Smooth muscle cell (in vitro differentiated cells): ENCODE data around the gene ZFYVE28. TPM values are rescaled to one million over a fixed set of nuclear protein-coding genes. Genes with fewer than 3 reads are reported as not detected.

ENCODE experiments used
- DNase-seq: peaks from one replicate; lab custom pipeline; 2025; ENCODE audit not compliant: unreplicated experiment; lab: John Stamatoyannopoulos, UW
- H2AFZ ChIP-seq: fragments of 200-600 bp; sonication (generic); 2 replicates; pipeline ENCODE4 v1.6.0; 2016; ENCODE audit warnings: antibody characterized with exemption, low read depth, mild to moderate bottlenecking
- H3F3A ChIP-seq: fragments of 200-600 bp; sonication (generic); 2 replicates; pipeline ENCODE4 v1.6.0; 2017; ENCODE audit warnings: antibody characterized with exemption, low read depth
- H3K27ac ChIP-seq: fragments of 200-600 bp; sonication (generic); 2 replicates; pipeline ENCODE4 v1.5.1; 2016; ENCODE audit warnings: low read depth, mild to moderate bottlenecking
- H3K27me3 ChIP-seq: fragments of 200-600 bp; sonication (generic); 2 replicates; pipeline ENCODE4 v1.6.1; 2016; ENCODE audit warnings: low read depth, mild to moderate bottlenecking
- H3K36me3 ChIP-seq: fragments of 200-600 bp; sonication (generic); 2 replicates; pipeline ENCODE4 v1.5.1; 2016; ENCODE audit warnings: low read depth
- H3K4me1 ChIP-seq: fragments of 200-600 bp; sonication (generic); 2 replicates; pipeline ENCODE4 v1.5.1; 2016; ENCODE audit warnings: low read depth
- H3K4me2 ChIP-seq: fragments of 200-600 bp; sonication (generic); 2 replicates; pipeline ENCODE4 v1.6.0; 2016; ENCODE audit warnings: mild to moderate bottlenecking
- H3K4me3 ChIP-seq: fragments of 200-600 bp; sonication (generic); 2 replicates; pipeline ENCODE4 v1.5.1; 2016; ENCODE audit warnings: mild to moderate bottlenecking
- H3K79me2 ChIP-seq: fragments of 200-600 bp; sonication (generic); 2 replicates; pipeline ENCODE4 v1.6.0; 2016; ENCODE audit warnings: low read depth, mild to moderate bottlenecking
- H3K9ac ChIP-seq: fragments of 200-600 bp; sonication (generic); 2 replicates; pipeline ENCODE4 v1.6.0; 2016; ENCODE audit warnings: low read depth
- H3K9me3 ChIP-seq: fragments of 200-600 bp; sonication (generic); replicated peaks from 2 replicates; pipeline ENCODE4 v1.5.1; 2016; ENCODE audit warnings: low read depth
- H4K20me1 ChIP-seq: fragments of 200-600 bp; sonication (generic); 2 replicates; pipeline ENCODE4 v1.6.0; 2016; ENCODE audit warnings: low read depth
- WGBS: methylation state at CpG from one replicate; pipeline ENCODE4 v1.1.7; 2016; ENCODE audit warnings: low lambda C conversion rate; 5-methylcytosine and 5-hydroxymethylcytosine counted together
- polyA plus RNA-seq: library from polyadenylated mRNA; unstranded; fragments of >200 nt; fragmentation: Nextera tagmentation; extraction: Ambion mirVana; gene quantifications from 2 replicates; pipeline ENCODE4 v1.2.1, GENCODE V29; 2016
- total RNA-seq: library from RNA; depleted of rRNA; stranded (reverse); fragments of >200 nt; gene quantifications from 2 replicates; pipeline ENCODE4 v1.2.3, GENCODE V29; 2014
- TF ChIP-seq, protein P1 (sequence below): fragments of 200-600 bp; sonication (generic); IDR thresholded peaks from 2 replicates; pipeline ENCODE4 v1.5.1; 2017; ENCODE audit warnings: borderline replicate concordance, mild to moderate bottlenecking, antibody characterized with exemption; ENCODE audit not compliant: insufficient read depth, poor library complexity, severe bottlenecking

The ZFYVE28 gene
- total and polyA plus RNA-seq, 2 experiments from 2014 or later: 0.22 TPM; not detected in 1

DNA sequence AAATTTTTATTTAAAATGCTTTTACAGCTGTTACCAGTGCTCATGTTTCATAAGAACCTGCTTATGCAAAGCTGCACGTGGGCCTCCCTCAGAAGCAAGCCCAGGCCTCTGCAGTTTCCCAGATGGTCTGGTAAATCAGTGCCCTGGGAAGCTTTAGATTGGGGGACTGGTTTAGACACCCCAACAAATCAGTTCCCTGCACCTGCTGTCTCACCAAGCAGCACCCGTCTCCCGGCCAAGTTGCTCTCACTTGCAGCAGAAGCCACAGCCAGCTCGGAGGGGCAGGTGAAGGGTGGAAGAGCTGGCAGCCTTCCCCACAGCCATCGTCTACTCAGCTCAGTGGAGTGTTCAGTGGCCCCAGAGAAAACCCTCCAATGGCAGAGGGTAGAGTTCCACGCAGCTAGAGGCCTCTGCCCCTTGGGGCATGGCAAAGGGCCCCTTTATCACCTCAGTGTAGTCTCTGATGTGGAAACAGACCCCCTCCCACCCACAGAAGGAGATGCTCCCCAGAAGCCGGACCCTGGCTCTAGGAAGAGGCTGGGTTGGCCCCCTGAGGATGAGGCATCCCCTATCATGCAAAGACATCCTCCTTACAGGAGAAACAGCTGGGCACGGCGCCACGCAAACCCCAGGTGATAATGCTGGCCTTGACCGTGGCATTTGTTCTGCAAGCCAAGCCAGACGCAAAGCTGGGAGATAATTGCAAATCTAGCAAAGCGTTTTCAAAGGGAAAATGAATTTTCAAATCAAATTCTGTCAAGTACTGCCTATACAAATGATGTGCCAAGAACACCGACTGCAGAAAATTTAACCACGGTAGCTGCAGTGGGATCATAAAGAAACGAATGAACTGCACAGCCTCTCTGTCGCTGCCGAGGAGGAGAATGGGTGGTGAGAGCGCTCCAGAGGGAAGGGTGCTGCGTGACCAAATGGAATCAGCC is 51.9 kb downstream of the ZFYVE28 start:
- no peak for DNase-seq
- Histone ChIP-seq H3F3A (no peaks in the 10 kb centered on the region), H3K9me3 (no peaks in the 10 kb centered on the region), H3K36me3 (no peaks in the 10 kb centered on the region), H2AFZ (no peak overlapping the region), H4K20me1 (no peaks in the 10 kb centered on the region), H3K4me1 (no peaks in the 10 kb centered on the region), H3K27ac (no peak overlapping the region), H3K79me2 (no peaks in the 10 kb centered on the region), H3K4me3 (no peak overlapping the region), H3K4me2 (no peak overlapping the region), H3K9ac (no peak overlapping the region), H3K27me3 (no peaks in the 10 kb centered on the region)
- TF ChIP-seq, protein P1, sequence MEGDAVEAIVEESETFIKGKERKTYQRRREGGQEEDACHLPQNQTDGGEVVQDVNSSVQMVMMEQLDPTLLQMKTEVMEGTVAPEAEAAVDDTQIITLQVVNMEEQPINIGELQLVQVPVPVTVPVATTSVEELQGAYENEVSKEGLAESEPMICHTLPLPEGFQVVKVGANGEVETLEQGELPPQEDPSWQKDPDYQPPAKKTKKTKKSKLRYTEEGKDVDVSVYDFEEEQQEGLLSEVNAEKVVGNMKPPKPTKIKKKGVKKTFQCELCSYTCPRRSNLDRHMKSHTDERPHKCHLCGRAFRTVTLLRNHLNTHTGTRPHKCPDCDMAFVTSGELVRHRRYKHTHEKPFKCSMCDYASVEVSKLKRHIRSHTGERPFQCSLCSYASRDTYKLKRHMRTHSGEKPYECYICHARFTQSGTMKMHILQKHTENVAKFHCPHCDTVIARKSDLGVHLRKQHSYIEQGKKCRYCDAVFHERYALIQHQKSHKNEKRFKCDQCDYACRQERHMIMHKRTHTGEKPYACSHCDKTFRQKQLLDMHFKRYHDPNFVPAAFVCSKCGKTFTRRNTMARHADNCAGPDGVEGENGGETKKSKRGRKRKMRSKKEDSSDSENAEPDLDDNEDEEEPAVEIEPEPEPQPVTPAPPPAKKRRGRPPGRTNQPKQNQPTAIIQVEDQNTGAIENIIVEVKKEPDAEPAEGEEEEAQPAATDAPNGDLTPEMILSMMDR: no peak
- 91% methylated on average over 20 of the region's 20 CpGs for WGBS

DNA sequence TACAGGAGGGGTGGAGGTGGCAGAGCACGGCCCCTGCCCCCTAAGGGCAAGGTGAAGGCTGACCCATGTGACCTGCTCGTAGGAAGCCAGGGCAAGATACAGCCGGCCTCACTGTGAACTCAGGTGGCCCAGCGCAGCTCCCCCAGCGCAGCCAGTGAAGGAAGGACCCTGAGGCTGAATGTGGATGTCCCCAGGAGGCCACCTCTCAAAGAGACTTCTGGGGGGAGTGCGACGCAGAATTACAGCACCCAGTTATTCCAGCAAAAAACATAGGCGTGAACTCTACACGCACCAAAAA is 52.6 kb downstream of the ZFYVE28 start:
- Histone ChIP-seq H3K79me2 (no peaks in the 10 kb centered on the region), H3K27me3 (no peaks in the 10 kb centered on the region), H3K9me3 (no peaks in the 10 kb centered on the region), H3K4me2 (no peak overlapping the region), H3K27ac (no peak overlapping the region), H3K4me1 (no peaks in the 10 kb centered on the region), H3K9ac (no peak overlapping the region), H2AFZ (no peak overlapping the region), H4K20me1 (no peaks in the 10 kb centered on the region), H3K4me3 (no peak overlapping the region), H3F3A (no peaks in the 10 kb centered on the region), H3K36me3 (no peaks in the 10 kb centered on the region)
- TF ChIP-seq, protein P1: no peak
- WGBS: 79% methylated on average over 9 of the region's 9 CpGs
- no peak for DNase-seq

DNA sequence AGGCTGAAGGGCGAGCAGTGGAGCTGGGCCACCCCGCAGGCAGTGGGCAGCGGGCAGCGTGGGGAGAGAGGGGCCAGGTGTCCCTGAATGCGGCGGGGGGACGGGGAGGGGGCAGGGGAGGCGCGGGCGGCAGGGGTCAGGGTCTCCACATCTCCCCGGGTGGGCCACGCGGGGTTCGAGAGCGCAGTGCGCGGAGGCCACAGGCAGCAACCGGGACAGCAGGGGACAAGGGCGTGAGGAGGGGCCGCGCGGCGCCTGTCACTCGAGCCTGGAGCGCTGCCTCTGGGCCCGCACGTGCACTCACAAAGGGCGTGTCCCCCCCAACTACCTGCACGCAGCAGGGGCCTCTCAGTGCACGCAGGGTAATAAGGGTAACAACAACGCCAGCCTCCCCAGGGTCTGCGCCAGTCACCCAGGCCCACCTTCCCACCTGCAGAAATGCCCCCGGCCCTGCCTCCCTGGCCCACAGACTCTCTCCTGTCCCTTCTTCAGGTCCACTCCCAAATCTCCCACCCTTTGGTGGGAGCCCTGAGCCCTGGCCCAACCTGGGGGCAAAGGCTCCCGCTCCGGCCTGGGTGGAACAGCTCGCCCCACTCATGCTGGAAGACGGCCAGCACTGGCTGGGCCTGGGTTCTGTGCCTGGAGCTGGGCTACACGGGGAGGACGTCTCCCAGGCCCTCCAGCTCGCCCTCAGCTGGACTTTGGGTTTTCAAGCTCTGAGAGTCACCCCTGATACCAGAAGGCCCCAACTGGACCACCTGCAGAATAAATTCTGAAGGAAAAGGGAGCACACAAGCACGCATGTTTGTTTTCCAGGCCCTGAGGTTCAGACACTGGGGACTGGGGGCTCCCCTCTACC is 53.2 kb downstream of the ZFYVE28 start:
- no peak overlapping the region for H3K4me2 ChIP-seq
- no peaks in the 10 kb centered on the region for H3K36me3 ChIP-seq
- H3K27ac ChIP-seq: no peak overlapping the region
- no peak overlapping the region for H2AFZ ChIP-seq
- H3K4me3 ChIP-seq: no peak overlapping the region
- 91% methylated on average over 11 of the region's 41 CpGs for WGBS
- no peaks in the 10 kb centered on the region for H3K79me2 ChIP-seq
- TF ChIP-seq, protein P1: no peak
- H4K20me1 ChIP-seq: no peaks in the 10 kb centered on the region
- no peaks in the 10 kb centered on the region for H3K9me3 ChIP-seq
- no peaks in the 10 kb centered on the region for H3K27me3 ChIP-seq
- no peak overlapping the region for H3K9ac ChIP-seq
- no peaks in the 10 kb centered on the region for H3K4me1 ChIP-seq
- DNase-seq: no peak
- no peaks in the 10 kb centered on the region for H3F3A ChIP-seq
